HCT116 (cell line): Measurements from ENCODE around the gene SHH. TPM values are rescaled to one million over a fixed set of nuclear protein-coding genes. Genes with fewer than 3 reads are reported as not detected.

Experiments
- ATAC-seq: fragments of 200-7000 bp; cut with Tn5 transposase; 2 replicates; pipeline ENCODE4 v1.9.1; 2020; ENCODE audit warnings: mild to moderate bottlenecking, moderate library complexity
- BruUV-seq: library from RNA; stranded (reverse); fragments of 400-500 nt; replicated peaks from 2 replicates; lab custom pipeline; 2021; lab: Mats Ljungman, UMichigan
- CTCF ChIA-PET: fragments of 300-600 bp; sonication (Branson Sonifier 250); formaldehyde crosslinking; loops from one replicate; lab custom pipeline; 2021; ENCODE audit warnings: antibody characterized with exemption; lab: Charles Lee
- POLR2A ChIA-PET: fragments of 300-600, 350-600 bp; sonication (Branson Sonifier 250); formaldehyde crosslinking; loops from one replicate; lab custom pipeline; 2021; ENCODE audit warnings: antibody characterized with exemption; lab: Charles Lee
- RAD21 ChIA-PET, 2 experiments: fragments of 300-600 bp; sonication (Branson Sonifier 250); formaldehyde crosslinking; loops; one replicate each; lab custom pipeline; 2023; ENCODE audit warnings: low total read pairs in 2 of 2; ENCODE audit not compliant: uncharacterized antibody in 2 of 2, unreplicated experiment in 2 of 2, low non-redundant PET in 1 of 2; lab: Charles Lee
- DNase-seq: peaks from one replicate; pipeline ENCODE4 v3.0.0-alpha.2; 2010; ENCODE audit warnings: low read depth, low spot score
- H2AFZ ChIP-seq: fragments of 200-600 bp; shearing (Covaris generic), sonication (generic); 2 replicates; pipeline ENCODE4 v1.6.1; 2017; ENCODE audit warnings: low read depth, mixed run types, mixed read lengths, antibody characterized with exemption, low read length; ENCODE audit not compliant: poor library complexity, severe bottlenecking
- H3K27ac ChIP-seq: 2 replicates; pipeline ENCODE4 v1.5.1; 2012; ENCODE audit warnings: low read depth, low read length
- H3K27me3 ChIP-seq: fragments of 200-600 bp; sonication (generic); 2 replicates; pipeline ENCODE4 v1.6.1; 2016; ENCODE audit warnings: mixed run types, low read length, mixed read lengths; ENCODE audit not compliant: insufficient read depth
- H3K36me3 ChIP-seq, 2 experiments: fragments of 200-500 bp in 1 of 2; fragments of 200-600 bp in 1 of 2; sonication (Bioruptor generic) in 1 of 2; sonication (generic) in 1 of 2; 2 replicates each; pipeline versions ENCODE4 v1.5.1 to v1.6.1; 2014 to 2016; ENCODE audit warnings: low read length in 2 of 2, inconsistent platforms in 1 of 2, mixed read lengths in 1 of 2, mixed run types in 1 of 2; ENCODE audit not compliant: insufficient read depth in 2 of 2, control insufficient read depth in 1 of 2
- H3K4me1 ChIP-seq, 2 experiments: fragments of 200-600 bp in 1 of 2; sonication (generic) in 1 of 2; 2 replicates each; pipeline versions ENCODE4 v1.5.1 to v1.6.1; 2012 to 2017; ENCODE audit warnings: low read length in 2 of 2, inconsistent platforms in 1 of 2, mild to moderate bottlenecking in 1 of 2, mixed read lengths in 1 of 2, mixed run types in 1 of 2, moderate library complexity in 1 of 2; ENCODE audit not compliant: insufficient read depth in 2 of 2, control insufficient read depth in 1 of 2
- H3K4me2 ChIP-seq: fragments of 200-600 bp; sonication (generic); 2 replicates; pipeline ENCODE4 v1.6.1; 2017; ENCODE audit warnings: mixed run types, low read length, mixed read lengths
- H3K4me3 ChIP-seq, 2 experiments: fragments of 200-600 bp in 1 of 2; sonication (generic) in 1 of 2; replicated peaks in 1 of 2; 2 replicates each; pipeline ENCODE4 v1.5.1; 2011 to 2016; ENCODE audit warnings: low read length in 2 of 2, control low read depth in 1 of 2, low read depth in 1 of 2, mild to moderate bottlenecking in 1 of 2, mixed read lengths in 1 of 2, mixed run types in 1 of 2
- H3K79me2 ChIP-seq: fragments of 200-600 bp; sonication (generic); 2 replicates; pipeline ENCODE4 v1.6.1; 2017; ENCODE audit warnings: mild to moderate bottlenecking, mixed run types, low read length, moderate library complexity, mixed read lengths; ENCODE audit not compliant: insufficient read depth
- H3K9ac ChIP-seq: fragments of 200-600 bp; sonication (generic); 2 replicates; pipeline ENCODE4 v1.6.1; 2016; ENCODE audit warnings: low read length, mixed read lengths
- H3K9me2 ChIP-seq: fragments of 200-600 bp; sonication (generic), shearing (Covaris generic); 2 replicates; pipeline ENCODE4 v1.6.1; 2017; ENCODE audit warnings: mixed run types, mild to moderate bottlenecking, moderate library complexity; ENCODE audit not compliant: insufficient read depth
- H3K9me3 ChIP-seq, 2 experiments: fragments of 200-500 bp in 1 of 2; fragments of 200-600 bp in 1 of 2; sonication (Bioruptor generic) in 1 of 2; sonication (generic) in 1 of 2; 2 replicates each; pipeline ENCODE4 v1.6.1; 2014 to 2017; ENCODE audit warnings: low read length in 2 of 2, mixed read lengths in 2 of 2, inconsistent platforms in 1 of 2, low read depth in 1 of 2, mild to moderate bottlenecking in 1 of 2, mixed run types in 1 of 2, moderate library complexity in 1 of 2; ENCODE audit not compliant: control insufficient read depth in 1 of 2, insufficient read depth in 1 of 2
- H4K20me1 ChIP-seq: fragments of 200-600 bp; sonication (generic), shearing (Covaris generic); 2 replicates; pipeline ENCODE4 v1.6.1; 2017; ENCODE audit warnings: mixed run types, mild to moderate bottlenecking, moderate library complexity; ENCODE audit not compliant: insufficient read depth
- CEBPB ChIP-seq: IDR thresholded peaks from 2 replicates; pipeline ENCODE4 v1.6.1; 2012; ENCODE audit warnings: low read depth
- ELF1 ChIP-seq: IDR thresholded peaks from 2 replicates; pipeline ENCODE4 v1.6.1; 2012; ENCODE audit warnings: low read depth, borderline replicate concordance
- EZH2 ChIP-seq: fragments of 200-600 bp; sonication (generic); IDR thresholded peaks from 2 replicates; pipeline ENCODE4 v1.6.1; 2017; ENCODE audit warnings: antibody characterized with exemption, mixed run types
- EZH2phosphoT487 ChIP-seq: fragments of 200-600 bp; IDR thresholded peaks from 2 replicates; pipeline ENCODE4 v1.6.1; 2018; ENCODE audit warnings: antibody characterized with exemption, borderline replicate concordance
- FOSL1 ChIP-seq: IDR thresholded peaks from 2 replicates; pipeline ENCODE4 v1.6.1; 2012; ENCODE audit warnings: low read depth
- POLR2A ChIP-seq: IDR thresholded peaks from 2 replicates; pipeline ENCODE4 v1.7.0; 2011; ENCODE audit warnings: borderline replicate concordance; ENCODE audit not compliant: insufficient read depth, insufficient read length; ENCODE audit errors: extremely low read depth
- RAD21 ChIP-seq: IDR thresholded peaks from 2 replicates; pipeline ENCODE4 v1.6.1; 2012; ENCODE audit warnings: low read depth, mild to moderate bottlenecking
- SIN3A ChIP-seq: IDR thresholded peaks from 2 replicates; pipeline ENCODE4 v1.6.1; 2012; ENCODE audit warnings: low read depth
- SRF ChIP-seq: IDR thresholded peaks from 2 replicates; pipeline ENCODE4 v1.6.1; 2012; ENCODE audit warnings: low read depth
- TCF7L2 ChIP-seq: IDR thresholded peaks from 2 replicates; pipeline ENCODE4 v1.7.0; 2011; ENCODE audit warnings: borderline replicate concordance, inconsistent platforms; ENCODE audit not compliant: insufficient read depth, insufficient read length; ENCODE audit errors: extremely low read depth
- YY1 ChIP-seq: IDR thresholded peaks from 2 replicates; pipeline ENCODE4 v1.6.1; 2011; ENCODE audit warnings: low read length, low read depth, moderate library complexity, mild to moderate bottlenecking; ENCODE audit not compliant: insufficient replicate concordance; ENCODE audit errors: extremely low read depth
- ZFX ChIP-seq: fragments of 450-650 bp; IDR thresholded peaks from 2 replicates; pipeline ENCODE4 v1.6.1; 2017
- ZNF274 ChIP-seq: fragments of 200-500 bp; sonication (Bioruptor generic); IDR thresholded peaks from 2 replicates; pipeline ENCODE4 v1.6.1; 2014; ENCODE audit warnings: mild to moderate bottlenecking, low read depth, low read length, inconsistent platforms
- intact Hi-C: fragments of 100-400 bp; cut with micrococcal nuclease; formaldehyde crosslinking; loops from 2 replicates; pipeline ENCODE4 v1.10.0; 2022
- total RNA-seq: library from RNA; stranded (reverse); gene quantifications from one replicate; pipeline ENCODE4 v1.2.1, GENCODE V29; 2021; ENCODE audit not compliant: unreplicated experiment
- TF ChIP-seq, protein P1 (sequence below), 3 experiments: fragments of 200-600 bp in 1 of 3; sonication (generic) in 1 of 3; IDR thresholded peaks in 2 of 3; conservative IDR thresholded peaks in 1 of 3; 2 replicates each; pipeline ENCODE4 v1.5.1; 2012 to 2017; ENCODE audit warnings: low read depth in 2 of 3, low read length in 2 of 3, antibody characterized with exemption in 1 of 3, borderline replicate concordance in 1 of 3, control low read depth in 1 of 3, mild to moderate bottlenecking in 1 of 3, mixed read lengths in 1 of 3, mixed run types in 1 of 3, moderate library complexity in 1 of 3; ENCODE audit not compliant: insufficient read depth in 1 of 3
- TF ChIP-seq, protein P2 (sequence below): IDR thresholded peaks from 2 replicates; pipeline ENCODE4 v1.6.1; 2012

Gene SHH
- total RNA-seq, 1 experiment from 2014 or later: 0.32 TPM

DNA sequence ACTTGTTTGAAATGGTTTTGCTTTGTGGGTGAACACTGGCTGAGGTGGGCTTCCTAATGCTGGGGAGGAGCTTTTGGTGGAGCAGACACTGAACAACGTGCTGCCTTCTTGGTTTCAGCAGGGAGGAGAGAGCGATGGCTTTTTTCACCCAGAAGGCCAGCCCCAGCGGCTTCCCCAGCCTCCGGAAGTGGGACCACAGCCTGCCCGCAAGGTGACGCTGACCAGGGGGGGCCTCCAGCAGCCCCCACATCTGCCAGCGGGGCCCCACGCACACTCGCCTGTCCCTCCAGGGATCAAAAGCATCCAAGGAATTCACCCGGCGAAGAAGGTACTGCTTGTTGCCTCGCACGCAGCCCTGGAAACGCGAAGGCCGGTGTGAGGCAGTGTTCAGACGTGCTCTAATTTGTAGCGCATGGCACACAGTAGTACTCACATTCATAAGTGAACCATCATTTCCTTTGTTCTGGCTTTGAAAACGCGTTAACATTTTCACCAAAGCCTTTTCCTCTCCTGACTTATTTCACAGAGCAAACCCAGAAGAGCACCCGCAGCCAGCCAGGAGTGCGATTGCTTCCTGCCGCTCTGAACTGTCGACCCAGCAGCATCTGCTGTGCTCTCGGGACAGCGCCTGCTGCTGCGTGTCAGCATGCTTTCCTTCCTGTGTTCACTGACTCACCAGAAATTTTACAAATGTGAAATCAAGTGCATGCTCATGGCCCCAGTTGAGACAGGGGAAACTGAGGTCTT lies 48.4 kb downstream of the SHH start:
- no TSS peak for BruUV-seq
- H4K20me1 ChIP-seq: peaks cover 5% of the 10 kb centered on the region
- H3K27me3 ChIP-seq: no peaks in the 10 kb centered on the region
- no peak overlapping the region for H3K9ac ChIP-seq
- no peak overlapping the region for H3K27ac ChIP-seq
- H3K36me3 ChIP-seq: peaks cover 0 to 8% of the 10 kb centered on the region in 2 experiments; a peak in 3 of 4 replicates
- ATAC-seq (no peak), DNase-seq (no peak)
- H3K4me1 ChIP-seq: no peaks in the 10 kb centered on the region
- H3K4me3 ChIP-seq: no peak overlapping the region
- no peak overlapping the region for H2AFZ ChIP-seq
- no peak overlapping the region for H3K4me2 ChIP-seq
- ChIA-PET RAD21 (no interaction called here), POLR2A (no interaction called here), CTCF (no interaction called here)
- no peaks in the 10 kb centered on the region for H3K9me3 ChIP-seq
- TF ChIP-seq, protein P1, sequence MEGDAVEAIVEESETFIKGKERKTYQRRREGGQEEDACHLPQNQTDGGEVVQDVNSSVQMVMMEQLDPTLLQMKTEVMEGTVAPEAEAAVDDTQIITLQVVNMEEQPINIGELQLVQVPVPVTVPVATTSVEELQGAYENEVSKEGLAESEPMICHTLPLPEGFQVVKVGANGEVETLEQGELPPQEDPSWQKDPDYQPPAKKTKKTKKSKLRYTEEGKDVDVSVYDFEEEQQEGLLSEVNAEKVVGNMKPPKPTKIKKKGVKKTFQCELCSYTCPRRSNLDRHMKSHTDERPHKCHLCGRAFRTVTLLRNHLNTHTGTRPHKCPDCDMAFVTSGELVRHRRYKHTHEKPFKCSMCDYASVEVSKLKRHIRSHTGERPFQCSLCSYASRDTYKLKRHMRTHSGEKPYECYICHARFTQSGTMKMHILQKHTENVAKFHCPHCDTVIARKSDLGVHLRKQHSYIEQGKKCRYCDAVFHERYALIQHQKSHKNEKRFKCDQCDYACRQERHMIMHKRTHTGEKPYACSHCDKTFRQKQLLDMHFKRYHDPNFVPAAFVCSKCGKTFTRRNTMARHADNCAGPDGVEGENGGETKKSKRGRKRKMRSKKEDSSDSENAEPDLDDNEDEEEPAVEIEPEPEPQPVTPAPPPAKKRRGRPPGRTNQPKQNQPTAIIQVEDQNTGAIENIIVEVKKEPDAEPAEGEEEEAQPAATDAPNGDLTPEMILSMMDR (IDR thresholded peaks at IDR 0.05 in 2 of 3, conservative IDR thresholded peaks at IDR 0.05 in 1 of 3; ENCODE audit: borderline replicate concordance in 1 of 3, insufficient read depth in 1 of 3, low read depth in 2 of 3, low read length in 2 of 3): no peak
- TF ChIP-seq TCF7L2: no peak
- no peak for TF ChIP-seq FOSL1
- no peak for TF ChIP-seq RAD21
- no peaks in the 10 kb centered on the region for H3K9me2 ChIP-seq
- intact Hi-C loops: no loop called here
- peaks cover 28% of the 10 kb centered on the region for H3K79me2 ChIP-seq

DNA sequence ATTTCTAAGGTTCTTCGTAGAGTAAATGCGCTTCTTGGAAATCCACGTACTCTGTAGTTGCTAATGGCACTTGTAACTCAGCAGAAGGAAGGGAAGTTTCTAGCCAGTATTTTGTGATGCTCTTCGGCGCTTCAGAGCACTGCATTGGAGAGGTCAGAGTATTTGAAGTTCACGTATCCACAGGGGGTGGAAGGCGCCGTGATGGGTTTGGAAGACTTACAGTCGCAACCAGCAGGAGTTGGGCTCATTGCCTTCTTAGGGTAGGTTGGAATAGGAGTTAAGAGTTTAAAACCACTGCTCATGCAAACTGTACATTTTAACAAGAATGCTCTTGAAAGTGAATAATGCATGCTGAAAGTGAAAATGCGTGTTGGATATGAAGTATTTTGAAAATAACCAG lies 49.1 kb downstream of the SHH start:
- Histone ChIP-seq H3K9me2 (no peaks in the 10 kb centered on the region), H2AFZ (no peak overlapping the region), H3K4me3 (no peak overlapping the region), H3K9me3 (no peaks in the 10 kb centered on the region), H3K27me3 (no peaks in the 10 kb centered on the region), H3K36me3 (peaks cover 0 to 7% of the 10 kb centered on the region in 2 experiments; a peak in 3 of 4 replicates), H3K4me1 (no peaks in the 10 kb centered on the region), H4K20me1 (peaks cover 3% of the 10 kb centered on the region), H3K27ac (no peak overlapping the region), H3K4me2 (no peak overlapping the region), H3K9ac (no peak overlapping the region), H3K79me2 (peaks cover 28% of the 10 kb centered on the region)
- no TSS peak for BruUV-seq
- intact Hi-C loops: no loop called here
- no peak for ATAC-seq
- ChIA-PET RAD21 (no interaction called here), CTCF (no interaction called here), POLR2A (no interaction called here)
- no peak for DNase-seq
- no peak for TF ChIP-seq RAD21
- no peak for TF ChIP-seq ZFX
- no peak for TF ChIP-seq SRF
- TF ChIP-seq EZH2: no peak
- no peak for TF ChIP-seq ELF1
- TF ChIP-seq YY1: no peak
- TF ChIP-seq POLR2A: no peak
- no peak for TF ChIP-seq ZNF274
- TF ChIP-seq CEBPB: no peak
- TF ChIP-seq, protein P2, sequence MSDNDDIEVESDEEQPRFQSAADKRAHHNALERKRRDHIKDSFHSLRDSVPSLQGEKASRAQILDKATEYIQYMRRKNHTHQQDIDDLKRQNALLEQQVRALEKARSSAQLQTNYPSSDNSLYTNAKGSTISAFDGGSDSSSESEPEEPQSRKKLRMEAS: no peak
- TF ChIP-seq EZH2phosphoT487: no peak
- TF ChIP-seq SIN3A: no peak
